GM18907 (cell line): Measurements from ENCODE around the gene TAGLN.
A peak's percentile ranks its signal among the peaks of the same experiment; 100 is the strongest.

ENCODE experiments used
- ATAC-seq: cut with Tn5 transposase; IDR thresholded peaks from one replicate; pipeline ENCODE4 v1.9.1; 2021; ENCODE audit warnings: mild to moderate bottlenecking, moderate library complexity; ENCODE audit not compliant: unreplicated experiment

TAGLN gene

GRCh38 chr11:117199053-117199915 lies at the start of gene TAGLN:
TAGLN (plus strand) TSS chr11:117199370; CDS start chr11:117203014, 3,644 bp downstream.
- ATAC-seq = no peak

- no peak for ATAC-seq
Measured at GRCh38 chr11:117152066-117152465, 47.1 kb upstream of the TAGLN start.

DNA sequence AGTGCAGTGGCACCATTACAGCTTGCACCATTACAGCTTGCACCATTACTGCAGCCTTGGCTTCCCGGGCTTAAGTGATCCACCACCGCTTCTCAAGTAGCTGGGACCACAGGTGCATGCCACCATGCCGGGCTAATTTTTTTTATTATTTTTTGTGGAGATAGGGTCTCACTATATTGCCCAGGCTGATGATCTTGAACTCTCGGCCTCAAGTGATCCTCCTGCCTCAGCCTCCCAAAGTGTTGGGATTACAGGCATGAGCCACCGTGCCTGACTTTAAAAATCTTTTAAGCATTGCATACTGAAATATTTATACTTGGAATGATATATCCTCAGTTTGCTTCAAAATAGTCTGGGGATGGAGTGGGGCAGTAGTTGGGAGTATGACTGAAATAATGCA lies 44.7 kb upstream of the TAGLN start:
- ATAC-seq = no peak

DNA sequence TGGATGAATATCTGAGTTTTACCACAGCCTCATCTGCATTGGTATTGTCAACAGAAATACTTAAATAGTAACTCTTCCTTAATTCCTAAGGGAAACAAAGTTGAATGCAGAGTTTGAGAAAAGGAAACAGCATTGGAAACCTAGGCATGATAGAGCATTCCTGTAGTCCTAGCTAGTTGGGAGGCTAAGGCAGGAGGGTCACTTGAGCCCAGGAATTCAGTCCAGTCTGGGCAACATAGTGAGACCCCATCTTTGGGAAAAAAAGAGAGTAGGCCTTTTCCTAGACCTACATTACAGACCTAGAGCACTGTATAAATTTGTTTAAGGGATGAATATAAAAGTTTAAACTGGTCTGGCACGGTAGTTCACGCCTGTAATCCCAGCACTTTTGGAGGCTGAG lies 41.7 kb upstream of the TAGLN start:
- ATAC-seq = no peak

DNA sequence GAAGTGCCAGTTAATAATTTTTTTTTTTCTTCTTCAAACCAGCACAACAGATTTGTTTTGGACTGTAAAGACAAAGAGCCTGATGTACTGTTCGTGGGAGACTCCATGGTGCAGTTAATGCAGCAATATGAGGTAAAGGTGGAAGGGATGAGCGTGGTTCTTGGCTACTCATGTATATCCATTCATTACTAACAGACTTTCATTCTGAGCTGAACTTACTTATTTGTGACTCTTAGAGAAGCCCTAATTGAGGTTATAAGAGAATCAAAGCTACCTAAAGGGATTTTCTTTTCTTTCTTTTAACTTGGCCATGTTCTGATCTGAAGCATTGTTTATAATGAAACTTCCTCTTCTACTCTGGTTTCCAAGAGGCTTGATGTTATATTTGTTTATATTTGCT lies 39.3 kb upstream of the TAGLN start:
- ATAC-seq = no peak

DNA sequence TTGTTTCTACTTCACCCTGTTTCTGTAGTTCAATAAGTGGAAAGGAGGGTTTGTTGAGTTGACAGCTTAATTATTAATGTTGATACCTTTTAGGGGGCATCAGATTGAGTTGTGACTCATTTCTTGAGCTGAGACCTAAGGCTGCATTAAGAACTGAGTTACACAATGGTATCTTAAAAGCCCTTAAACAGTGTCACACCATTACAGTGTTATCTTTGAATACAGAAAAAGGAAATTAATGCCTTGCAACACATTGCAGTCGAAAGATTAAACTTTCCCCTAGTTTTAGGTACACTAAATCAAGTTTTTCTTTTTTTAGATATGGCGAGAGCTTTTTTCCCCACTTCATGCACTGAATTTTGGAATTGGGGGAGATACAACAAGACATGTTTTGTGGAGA lies 38.3 kb upstream of the TAGLN start:
- ATAC-seq = no peak

- ATAC-seq = no peak
Measured at GRCh38 chr11:117166491-117166890, 32.7 kb upstream of the TAGLN start.

- no peak for ATAC-seq
Measured at GRCh38 chr11:117169736-117170135, 29.4 kb upstream of the TAGLN start.

GRCh38 chr11:117170210-117170609 lies 29.0 kb upstream of the TAGLN start:
- ATAC-seq = no peak

GRCh38 chr11:117171007-117171403 lies 28.2 kb upstream of the TAGLN start:
- ATAC-seq = no peak

DNA sequence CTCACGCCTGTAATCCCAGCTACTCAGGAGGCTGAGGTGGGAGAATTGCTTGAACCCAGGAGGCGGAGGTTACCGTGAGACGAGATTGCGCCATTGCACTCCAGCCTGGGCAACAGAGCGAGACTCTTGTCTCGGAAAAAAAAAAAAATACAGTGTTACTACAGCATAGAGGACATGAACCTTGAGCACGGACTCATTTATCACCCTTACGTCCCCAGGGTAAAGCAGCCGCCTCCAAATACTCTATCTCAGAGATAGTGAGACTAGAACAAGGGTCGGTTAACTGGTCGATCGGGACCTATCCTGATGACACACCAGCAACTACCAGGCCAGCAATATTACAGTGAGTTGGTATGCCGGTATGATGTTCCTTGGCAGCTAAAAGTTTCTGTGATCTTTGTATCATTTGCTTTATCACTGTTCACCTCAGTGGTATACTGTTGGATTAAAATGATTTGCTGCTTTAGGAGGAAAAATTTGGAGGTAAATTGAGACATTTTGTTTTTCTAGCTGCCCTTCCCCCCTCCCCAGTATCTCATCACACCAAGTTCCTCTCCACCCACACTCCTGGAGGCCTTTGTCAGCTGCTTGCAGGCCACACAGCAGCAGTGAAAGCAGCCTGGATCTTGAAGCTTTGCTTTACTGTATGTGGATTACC lies 27.6 kb upstream of the TAGLN start:
- no peak for ATAC-seq

DNA sequence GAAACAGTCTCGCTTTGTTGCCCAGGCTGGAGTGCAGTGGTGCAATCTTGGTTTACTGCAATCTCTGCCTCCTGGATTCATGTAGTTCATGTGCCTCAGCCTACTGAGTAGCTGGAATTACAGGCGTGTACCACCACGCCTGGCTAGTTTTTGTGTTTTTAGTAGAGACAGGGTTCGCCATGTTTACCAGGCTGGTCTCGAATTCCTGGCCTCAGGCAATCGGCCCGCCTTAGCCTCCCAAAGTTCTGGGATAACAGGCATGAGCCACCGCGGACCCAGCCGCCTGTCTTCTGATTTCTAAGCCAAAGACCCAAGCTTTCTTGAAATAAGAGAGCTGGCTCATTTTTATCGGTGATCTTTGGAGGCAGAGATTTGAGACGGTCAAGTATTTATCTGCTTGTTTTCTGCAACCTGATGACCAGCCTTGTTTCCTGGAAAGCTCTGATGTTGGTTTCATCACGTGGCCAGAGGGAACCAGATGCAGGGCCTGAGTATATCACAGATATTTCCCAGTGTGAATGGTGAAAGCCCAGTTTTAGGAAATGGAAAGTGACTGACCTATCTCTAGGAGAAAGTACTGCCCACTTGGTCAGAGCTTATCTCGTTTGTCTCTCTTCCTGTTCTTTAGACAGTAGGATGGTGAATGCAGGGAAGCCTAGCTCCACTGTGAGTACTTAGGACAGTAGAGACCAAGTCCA lies 26.3 kb upstream of the TAGLN start:
- no peak for ATAC-seq

DNA sequence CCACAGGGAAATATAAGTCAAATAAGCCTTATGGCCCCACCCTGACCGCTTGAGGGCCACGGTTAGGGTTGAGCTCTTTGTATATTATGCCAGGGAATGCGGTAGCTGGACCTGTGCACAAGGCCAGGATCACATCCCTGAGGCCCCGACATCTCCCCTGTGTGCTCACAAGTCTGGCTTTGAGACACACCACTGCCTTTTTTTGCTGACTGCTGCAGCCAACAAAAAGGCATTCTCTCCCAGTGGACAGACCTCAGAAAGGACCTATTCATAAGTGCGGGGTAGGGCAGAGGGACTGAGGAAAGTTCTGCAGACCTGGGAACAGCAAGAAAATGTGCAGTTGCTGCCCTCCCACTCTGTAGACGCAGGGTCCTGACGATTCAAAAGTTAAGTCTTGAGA lies 24.1 kb upstream of the TAGLN start:
- no peak for ATAC-seq

DNA sequence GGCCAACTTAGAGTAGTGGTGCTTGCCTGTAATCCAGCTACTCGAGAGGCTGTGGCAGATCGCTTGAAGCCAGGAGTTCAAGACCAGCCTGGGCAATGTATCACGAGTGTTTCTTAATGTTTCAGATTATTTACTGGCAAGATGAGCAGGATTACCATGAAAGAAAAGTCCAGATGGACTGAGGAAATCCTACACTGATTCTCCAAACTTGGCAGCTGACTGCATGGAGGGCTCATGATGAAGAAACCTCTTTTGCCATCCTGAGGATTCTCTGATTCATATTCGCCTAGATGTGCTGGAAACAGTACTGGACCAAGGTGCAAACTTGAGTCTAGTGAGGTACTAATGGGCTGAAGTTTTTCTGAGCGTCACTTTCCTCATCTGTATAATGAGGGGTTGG lies 23.4 kb upstream of the TAGLN start:
- no peak for ATAC-seq

DNA sequence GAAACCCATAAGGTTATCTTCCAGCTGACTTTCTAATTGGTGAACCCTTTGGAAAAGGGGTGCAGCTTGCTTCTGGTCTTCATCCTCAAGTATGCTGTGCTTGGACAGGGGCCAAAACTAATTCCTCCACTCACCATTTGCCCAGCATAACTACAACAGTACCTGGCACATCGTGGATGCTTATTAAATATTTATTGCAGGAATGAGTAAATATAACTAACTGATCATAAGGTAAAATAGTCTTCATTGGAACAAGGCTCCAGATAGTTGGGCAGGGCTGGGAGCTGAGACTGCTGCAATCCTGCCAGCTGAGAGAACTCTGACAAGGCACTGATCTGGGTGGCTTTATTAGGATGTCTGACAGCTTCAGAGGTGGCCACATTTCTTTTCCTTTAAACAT lies 23.0 kb upstream of the TAGLN start:
- no peak for ATAC-seq

- no peak for ATAC-seq
Measured at GRCh38 chr11:117177534-117178209, 21.5 kb upstream of the TAGLN start.

DNA sequence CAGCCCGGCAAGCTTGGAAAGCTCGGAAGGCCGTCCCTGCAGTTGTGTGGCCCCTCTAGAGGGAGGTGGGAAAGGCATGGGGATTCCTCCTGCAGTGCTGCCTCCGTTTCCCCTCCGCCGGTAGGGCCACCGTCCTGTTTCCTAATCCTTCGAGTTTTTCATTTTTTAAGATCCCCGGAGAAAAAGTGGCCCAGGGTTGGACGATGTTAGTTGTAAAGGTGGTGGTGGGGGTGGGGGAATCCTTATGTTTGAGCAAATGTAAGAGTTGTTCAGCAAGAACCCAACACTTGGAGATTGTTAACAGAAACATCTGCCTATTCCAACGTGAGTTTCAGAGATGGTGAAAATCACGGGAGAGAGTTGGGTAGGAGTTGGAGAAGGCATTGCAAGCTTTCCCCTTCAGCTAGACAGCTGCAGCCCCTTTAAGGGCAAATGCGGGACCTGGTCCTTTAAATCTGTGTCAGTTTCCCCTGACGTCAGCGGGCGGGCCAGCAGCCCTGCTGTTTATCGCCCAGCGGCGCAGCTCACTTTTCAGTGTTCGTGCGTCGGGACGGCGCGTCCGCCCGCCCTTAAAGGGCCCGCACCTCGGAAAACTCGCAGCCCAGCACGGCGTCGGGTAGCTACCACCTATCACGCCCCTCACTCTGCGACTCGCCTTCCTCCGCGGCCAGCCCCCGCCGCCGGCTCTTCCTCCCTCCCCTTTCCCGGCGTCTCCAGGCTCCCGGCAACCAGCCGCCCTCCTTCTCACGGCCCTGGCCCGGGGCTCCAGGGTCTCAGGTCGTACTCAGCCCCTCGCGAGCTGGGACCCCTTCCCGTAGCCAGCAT lies 20.7 kb upstream of the TAGLN start, which contains the start of gene SIDT2:
Gene SIDT2 (plus strand): TSS at position 534 of the 825 bp plus-strand sequence. CDS start 521 bp downstream, outside the sequence.
- ATAC-seq = peak; percentile 92

DNA sequence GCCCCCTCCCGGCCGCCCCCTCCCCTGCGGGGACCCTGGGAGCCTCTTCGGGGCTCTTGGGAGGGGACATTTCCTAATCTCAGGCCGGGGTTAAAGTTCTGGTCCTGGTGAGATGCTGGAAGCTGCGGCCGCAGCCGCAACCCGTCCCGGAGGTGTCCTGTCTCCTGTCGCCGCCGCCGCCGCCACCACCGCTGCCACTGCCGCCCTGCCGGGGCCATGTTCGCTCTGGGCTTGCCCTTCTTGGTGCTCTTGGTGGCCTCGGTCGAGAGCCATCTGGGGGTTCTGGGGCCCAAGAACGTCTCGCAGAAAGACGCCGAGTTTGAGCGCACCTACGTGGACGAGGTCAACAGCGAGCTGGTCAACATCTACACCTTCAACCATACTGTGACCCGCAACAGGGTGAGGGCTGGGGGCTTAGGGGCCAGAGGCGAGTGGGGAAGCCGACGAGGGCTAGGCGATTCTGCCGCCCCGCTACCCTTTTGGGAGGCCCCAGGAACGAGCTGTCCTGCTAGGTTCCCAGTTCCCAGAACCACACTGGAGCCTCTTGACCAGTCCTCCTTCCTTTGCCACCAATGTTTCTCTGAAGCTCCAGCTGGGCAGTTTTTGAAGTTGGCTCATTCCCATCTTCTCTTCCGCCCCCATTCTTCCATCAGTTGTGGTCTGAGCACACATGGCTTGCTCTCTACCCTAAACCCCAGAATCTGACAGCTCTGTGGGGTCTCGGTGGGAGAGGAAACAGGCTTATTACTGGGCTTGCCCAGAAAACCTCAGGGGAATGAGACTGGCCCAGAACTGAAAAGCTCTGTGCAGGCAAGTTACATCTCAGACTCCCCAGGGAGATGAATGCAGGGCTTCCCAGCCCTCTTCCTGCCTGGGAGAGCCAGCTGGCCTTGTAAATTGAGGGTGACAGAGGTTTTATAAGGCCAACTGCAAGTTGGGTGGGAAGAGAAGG lies 19.8 kb upstream of the TAGLN start:
- peak; percentile 30 for ATAC-seq

DNA sequence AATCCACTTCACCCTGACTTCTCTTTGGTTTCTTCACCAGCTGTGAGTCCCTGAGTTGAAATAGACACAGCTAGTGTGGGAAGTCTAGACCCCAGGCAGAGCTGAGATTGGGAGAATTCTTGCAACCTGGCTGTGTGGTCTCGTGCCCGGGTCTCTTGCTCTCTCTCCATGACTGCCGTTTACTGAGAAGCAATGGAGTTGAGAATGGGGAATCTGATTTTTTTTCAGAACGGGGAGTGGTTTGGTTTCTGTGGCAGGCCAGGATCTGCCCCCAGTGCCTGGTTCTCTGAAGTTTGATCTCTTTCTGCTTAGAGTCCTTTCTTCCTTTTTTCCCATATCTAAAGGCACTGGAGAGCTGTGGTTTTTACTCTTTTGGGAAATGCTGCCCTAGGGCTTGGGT lies 19.1 kb upstream of the TAGLN start:
- ATAC-seq = no peak
